ENCODE data around the gene SERTAD3. TPM values are rescaled to one million over a fixed set of nuclear protein-coding genes. Genes with fewer than 3 reads are reported as not detected.

SERTAD3 gene
- total RNA-seq, 2 donors from 2014 or later = 5.7 to 10.2 TPM

GRCh38 chr19:40424637-40425449 lies 19.3 kb downstream of the SERTAD3 start:
- Histone ChIP-seq H3K4me3 (peak overlapping the region; percentile 59 to 66), H3K4me1 (peaks cover 16% of the 10 kb centered on the region), H3K36me3 (replicated peaks in 1 of 2; ENCODE audit: insufficient read depth in 1 of 2, low read depth in 2 of 2) (no peaks in the 10 kb centered on the region), H3K27ac (peak overlapping the region; percentile 97 to 100 (median 98)), H3K9me3 (no peaks in the 10 kb centered on the region), H3K27me3 (no peaks in the 10 kb centered on the region)
- WGBS, 2 donors = 2 to 3% methylated on average over 15 to 22 of the region's 28 CpGs
- TF ChIP-seq, protein P1, sequence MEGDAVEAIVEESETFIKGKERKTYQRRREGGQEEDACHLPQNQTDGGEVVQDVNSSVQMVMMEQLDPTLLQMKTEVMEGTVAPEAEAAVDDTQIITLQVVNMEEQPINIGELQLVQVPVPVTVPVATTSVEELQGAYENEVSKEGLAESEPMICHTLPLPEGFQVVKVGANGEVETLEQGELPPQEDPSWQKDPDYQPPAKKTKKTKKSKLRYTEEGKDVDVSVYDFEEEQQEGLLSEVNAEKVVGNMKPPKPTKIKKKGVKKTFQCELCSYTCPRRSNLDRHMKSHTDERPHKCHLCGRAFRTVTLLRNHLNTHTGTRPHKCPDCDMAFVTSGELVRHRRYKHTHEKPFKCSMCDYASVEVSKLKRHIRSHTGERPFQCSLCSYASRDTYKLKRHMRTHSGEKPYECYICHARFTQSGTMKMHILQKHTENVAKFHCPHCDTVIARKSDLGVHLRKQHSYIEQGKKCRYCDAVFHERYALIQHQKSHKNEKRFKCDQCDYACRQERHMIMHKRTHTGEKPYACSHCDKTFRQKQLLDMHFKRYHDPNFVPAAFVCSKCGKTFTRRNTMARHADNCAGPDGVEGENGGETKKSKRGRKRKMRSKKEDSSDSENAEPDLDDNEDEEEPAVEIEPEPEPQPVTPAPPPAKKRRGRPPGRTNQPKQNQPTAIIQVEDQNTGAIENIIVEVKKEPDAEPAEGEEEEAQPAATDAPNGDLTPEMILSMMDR (IDR thresholded peaks at IDR 0.05) = no peak
- no peak for TF ChIP-seq POLR2A (IDR thresholded peaks at IDR 0.05)
- ATAC-seq = no peak
- intact Hi-C loops (cut with DNase I) = no loop called here
- DNase-seq = peak in 1 of 4 donors; percentile 16

GRCh38 chr19:40423938-40424337 lies 20.2 kb downstream of the SERTAD3 start:
- TF ChIP-seq, protein P1 (IDR thresholded peaks at IDR 0.05) = no peak
- TF ChIP-seq POLR2A (IDR thresholded peaks at IDR 0.05) = no peak
- Histone ChIP-seq H3K27me3 (no peaks in the 10 kb centered on the region), H3K27ac (peak overlapping the region in 1 of 4 donors; percentile 99), H3K4me1 (peaks cover 16% of the 10 kb centered on the region), H3K9me3 (no peaks in the 10 kb centered on the region), H3K36me3 (replicated peaks in 1 of 2; ENCODE audit: insufficient read depth in 1 of 2, low read depth in 2 of 2) (no peaks in the 10 kb centered on the region), H3K4me3 (no peak overlapping the region)
- 95 to 98% methylated on average over 6 of the region's 6 CpGs for WGBS, 2 donors
- intact Hi-C loops (cut with DNase I) = no loop called here
- DNase-seq (no peak), ATAC-seq (no peak)

GRCh38 chr19:40422748-40423566 lies 21.2 kb downstream of the SERTAD3 start:
- Histone ChIP-seq H3K9me3 (no peaks in the 10 kb centered on the region), H3K4me3 (no peak overlapping the region), H3K36me3 (replicated peaks in 1 of 2; ENCODE audit: insufficient read depth in 1 of 2, low read depth in 2 of 2) (no peaks in the 10 kb centered on the region), H3K4me1 (peaks cover 16% of the 10 kb centered on the region), H3K27ac (peak overlapping the region in 2 of 4 donors; percentile 63 to 100), H3K27me3 (no peaks in the 10 kb centered on the region)
- TF ChIP-seq, protein P1 (IDR thresholded peaks at IDR 0.05) = no peak
- TF ChIP-seq POLR2A (IDR thresholded peaks at IDR 0.05) = no peak
- WGBS, 2 donors = 82 to 89% methylated on average over 4 to 28 of the region's 31 CpGs
- ATAC-seq (no peak), DNase-seq (no peak)
- intact Hi-C loops (cut with DNase I) = no loop called here

DNA sequence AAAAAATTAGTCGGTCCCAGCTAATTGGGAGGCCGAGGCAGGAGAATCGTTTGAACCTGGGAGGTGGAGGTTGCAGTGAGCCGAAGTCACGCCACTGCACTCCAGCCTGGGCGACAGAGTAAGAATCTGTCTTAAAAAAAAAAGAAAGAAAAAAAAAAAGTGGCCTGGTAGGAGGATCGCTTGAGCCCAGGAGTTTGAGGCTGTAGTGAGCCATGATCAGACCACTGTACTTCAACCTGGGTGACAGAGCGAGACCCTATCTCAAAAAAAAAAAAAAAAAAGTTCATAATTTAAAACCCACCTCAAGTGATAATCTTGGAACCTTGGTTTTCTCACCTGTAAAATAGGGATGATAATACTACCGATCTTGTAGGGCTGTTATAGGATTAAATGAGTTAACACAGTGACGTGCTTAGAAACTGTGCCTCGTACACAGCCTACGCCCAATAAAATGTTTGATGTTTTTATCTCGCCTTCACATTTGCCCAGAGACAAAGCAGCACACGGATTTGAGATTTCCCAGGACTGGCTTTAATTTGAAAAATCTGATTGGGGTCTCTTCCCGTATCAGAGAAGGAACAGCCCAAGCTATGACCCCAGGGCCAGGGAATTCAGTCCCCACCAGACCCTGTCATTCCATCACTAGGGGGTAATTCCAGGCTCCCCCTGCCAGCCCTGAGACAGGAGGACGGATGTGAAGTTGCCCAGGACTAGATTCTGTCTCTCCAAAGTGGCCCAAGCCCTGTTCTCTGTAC lies 22.0 kb downstream of the SERTAD3 start:
- no peak for ATAC-seq
- peak overlapping the region in 3 of 4 donors; percentile 99 to 100 (median 99) for H3K27ac ChIP-seq
- TF ChIP-seq, protein P1 (IDR thresholded peaks at IDR 0.05) = no peak
- no peak for TF ChIP-seq POLR2A (IDR thresholded peaks at IDR 0.05)
- H3K4me3 ChIP-seq = no peak overlapping the region
- intact Hi-C loops (cut with DNase I) = no loop called here
- H3K27me3 ChIP-seq = no peaks in the 10 kb centered on the region
- no peaks in the 10 kb centered on the region for H3K36me3 ChIP-seq (replicated peaks in 1 of 2; ENCODE audit: insufficient read depth in 1 of 2, low read depth in 2 of 2)
- peaks cover 16% of the 10 kb centered on the region for H3K4me1 ChIP-seq
- DNase-seq = no peak
- WGBS, 2 donors = 76 to 84% methylated on average over 15 to 16 of the region's 16 CpGs
- no peaks in the 10 kb centered on the region for H3K9me3 ChIP-seq

Data from body of pancreas (tissue), 4 donors.